Stomach (tissue), 4 donors: ENCODE results near the gene HIP1.

Experiments used
- CTCF ChIP-seq, 7 experiments: fragments of 450-650 bp in 4 of 7; fragments of 200-600 bp in 3 of 7; sonication (generic) in 3 of 7; IDR thresholded peaks; one replicate each; pipeline ENCODE4 v1.5.1; 2016 to 2019; ENCODE audit warnings: antibody characterized with exemption in 7 of 7, control low read depth in 2 of 7, mild to moderate bottlenecking in 1 of 7
- EP300 ChIP-seq: sonication (generic); formaldehyde crosslinking; IDR thresholded peaks from one replicate; pipeline ENCODE4 v1.6.1; 2017; ENCODE audit warnings: antibody characterized with exemption
- POLR2AphosphoS5 ChIP-seq, 3 donors: sonication (generic); formaldehyde crosslinking; IDR thresholded peaks; one replicate each; pipeline ENCODE4 v1.6.1; 2016; ENCODE audit warnings: antibody characterized with exemption in 3 of 3

GRCh38 chr7:75729851-75730274 is 8.9 kb downstream of the HIP1 start:
- no peak for TF ChIP-seq CTCF (IDR thresholded peaks at IDR 0.05)
- no peak for TF ChIP-seq POLR2AphosphoS5 (IDR thresholded peaks at IDR 0.05)
- no peak for TF ChIP-seq EP300
